Measurements from ENCODE around the gene ANKRD34A. TPM values are rescaled to one million over a fixed set of nuclear protein-coding genes. Genes with fewer than 3 reads are reported as not detected.

Gene ANKRD34A
- polyA plus RNA-seq (2013, experiment 1 of 2): 0.10 TPM
- 0.10 TPM for polyA plus RNA-seq (2013, experiment 2 of 2)

DNA sequence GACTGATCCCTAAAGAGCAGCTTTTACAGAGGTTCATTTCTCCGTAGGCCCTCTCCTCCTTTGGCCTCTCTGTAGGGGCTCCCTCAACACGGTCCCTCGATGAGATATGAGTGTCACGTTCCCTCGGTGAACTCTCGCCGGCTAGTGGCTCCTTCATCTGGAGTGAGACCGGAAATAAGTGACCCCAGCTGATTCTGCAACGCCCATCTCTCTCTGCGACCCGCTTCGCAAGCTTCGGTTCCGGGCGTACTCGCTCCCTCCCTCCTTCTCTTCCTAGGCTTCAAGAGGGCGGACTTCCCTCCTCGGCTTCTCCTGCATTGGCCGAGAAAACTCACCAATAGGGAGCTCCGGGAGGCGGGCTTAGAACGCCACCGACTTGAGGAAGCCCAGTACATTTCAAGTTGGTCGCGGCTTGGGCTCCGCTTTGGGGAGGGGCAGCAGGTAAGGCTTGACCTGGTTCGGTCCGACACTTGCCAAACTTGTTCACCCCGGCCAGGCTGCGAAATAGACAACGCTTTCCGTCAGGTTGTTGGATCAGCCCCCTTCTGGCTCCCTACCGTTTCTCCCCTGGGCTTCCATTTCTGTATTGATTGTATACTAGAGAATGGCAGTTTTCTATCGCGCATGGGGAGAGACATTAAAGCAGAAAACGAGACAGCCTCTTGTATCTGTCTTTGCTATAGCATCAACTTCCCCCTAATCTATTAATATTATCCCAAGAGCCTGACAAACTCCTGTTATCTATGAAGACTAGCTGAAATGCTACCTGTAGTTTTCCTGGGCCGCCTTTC is at the start of gene ANKRD34A, which contains the start of gene POLR3GL:
ANKRD34A (minus strand) TSS at position 248 of the 791 bp plus-strand sequence. CDS start 2,816 bp downstream, outside the sequence.
POLR3GL (plus strand) TSS at position 363 of the 791 bp plus-strand sequence. CDS start 10,176 bp downstream, outside the sequence.
- peak; percentile 83 for DNase-seq (ENCODE audit: low spot score)

DNA sequence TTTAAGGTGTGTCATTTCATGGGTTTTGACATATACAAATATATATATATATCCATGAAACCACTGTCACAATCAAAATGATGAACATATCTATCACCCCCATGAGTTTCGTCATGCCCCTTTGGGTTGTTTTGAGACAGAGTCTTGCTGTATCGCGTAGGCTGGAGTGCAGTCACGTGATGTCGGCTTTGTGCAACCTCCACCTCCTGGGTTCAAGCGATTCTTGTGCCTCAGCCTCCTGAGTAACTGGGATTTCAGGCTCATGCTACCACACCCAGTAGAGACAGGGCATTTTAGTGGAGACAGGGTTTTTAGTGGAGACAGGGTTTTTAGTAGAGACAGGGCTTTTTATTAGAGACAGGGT is 49.2 kb upstream of the ANKRD34A start:
- no CpG with 5 or more reads among the region's 6 CpGs for WGBS, 2 donors (ENCODE audit: extremely low coverage in 2 of 2, insufficient read length in 2 of 2, insufficient replicate concordance in 1 of 2)

More for the DNA sequence above, at the start of gene ANKRD34A, which contains the start of gene POLR3GL:
- Histone ChIP-seq H3K79me1 (ENCODE audit: low read depth, low read length) (no peaks in the 10 kb centered on the region), H3K9ac (ENCODE audit: low read depth, low read length, poor library complexity) (peak within 1 kb of the TSS; percentile 13), H2BK15ac (ENCODE audit: low read length) (no peak within 1 kb of the TSS), H4K8ac (ENCODE audit: low read depth, low read length) (no peak within 1 kb of the TSS), H3K27ac (replicated peaks; ENCODE audit: low read length) (no peak within 1 kb of the TSS), H3K4ac (ENCODE audit: low read length) (no peak within 1 kb of the TSS), H3K9me3 (replicated peaks in 1 of 2; ENCODE audit: control insufficient read depth in 2 of 2, insufficient read depth in 1 of 2, low read depth in 1 of 2, low read length in 2 of 2) (peaks cover 6 to 10% of the 10 kb centered on the region in 2 donors), H3K4me1 (ENCODE audit: control insufficient read depth in 2 of 2, insufficient read depth in 1 of 2, low read depth in 1 of 2, low read length in 2 of 2) (peaks cover 13 to 36% of the 10 kb centered on the region in 2 donors), H3K18ac (ENCODE audit: low read length) (peak within 1 kb of the TSS; percentile 34), H4K91ac (ENCODE audit: low read depth, low read length, poor library complexity) (no peak within 1 kb of the TSS), H3K4me3 (ENCODE audit: low read length in 2 of 2) (peak within 1 kb of the TSS; percentile 86 to 95), H3K14ac (ENCODE audit: low read length) (no peak within 1 kb of the TSS), H2AFZ (ENCODE audit: low read length) (peak within 1 kb of the TSS; percentile 99), H3K23ac (ENCODE audit: low read depth, low read length, poor library complexity) (no peak within 1 kb of the TSS), H2BK5ac (ENCODE audit: low read length) (no peak within 1 kb of the TSS), H2BK12ac (ENCODE audit: low read length) (no peak within 1 kb of the TSS), H3K4me2 (ENCODE audit: insufficient read depth, low read length, poor library complexity, severe bottlenecking) (peak within 1 kb of the TSS; percentile 72), H3K27me3 (ENCODE audit: control insufficient read depth in 3 of 3, insufficient read depth in 3 of 3, low read depth in 1 of 3, low read length in 3 of 3) (peaks cover 0 to 40% (median 16%) of the 10 kb centered on the region in 3 experiments), H2AK5ac (ENCODE audit: low read depth, low read length) (no peak within 1 kb of the TSS), H2BK120ac (ENCODE audit: low read depth, low read length) (no peak within 1 kb of the TSS), H3K36me3 (replicated peaks in 1 of 2; ENCODE audit: control insufficient read depth in 2 of 2, insufficient read depth in 2 of 2, low read length in 2 of 2) (no peaks in the 10 kb centered on the region)
- WGBS, 2 donors (ENCODE audit: extremely low coverage in 2 of 2, insufficient read length in 2 of 2, insufficient replicate concordance in 1 of 2): no CpG with 5 or more reads among the region's 37 CpGs

DNA sequence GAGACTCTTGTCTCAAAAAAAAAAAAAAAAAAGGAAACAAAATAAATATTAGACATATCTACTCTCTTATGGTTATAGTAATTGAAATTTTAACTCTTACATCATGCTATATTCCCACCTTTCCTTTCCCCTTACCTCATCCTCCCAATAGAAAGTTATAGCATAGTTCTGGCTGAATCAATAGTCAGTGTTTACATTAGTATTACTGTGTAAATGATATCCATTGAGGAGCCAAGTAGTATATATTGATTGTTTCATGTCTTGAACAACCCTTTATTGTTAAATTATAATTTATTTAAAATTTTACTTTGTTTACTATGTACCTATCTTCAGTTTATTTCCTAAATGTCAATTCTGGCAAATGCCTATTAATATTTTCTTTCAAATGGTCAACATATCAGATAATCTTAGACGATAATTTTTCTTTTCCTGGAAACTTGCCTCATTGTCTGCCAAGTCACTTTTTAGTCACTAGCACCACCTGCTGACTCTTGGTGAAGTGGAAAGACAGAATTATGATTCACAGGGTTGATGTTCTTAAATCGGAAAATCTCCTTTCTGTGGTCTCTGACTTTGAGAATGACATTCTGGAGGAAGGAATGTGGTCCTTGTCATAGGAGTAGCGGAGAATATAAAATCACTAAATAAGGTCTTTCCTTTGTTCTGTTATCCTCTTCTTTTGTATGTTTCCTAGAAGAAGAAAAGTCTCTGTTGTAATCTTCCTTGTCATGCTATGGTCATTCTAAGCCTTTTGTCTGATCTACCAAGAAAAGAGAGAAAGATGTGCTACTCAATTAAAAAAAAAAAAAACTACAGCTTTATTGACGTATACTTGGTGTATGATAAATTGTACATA is 48.6 kb upstream of the ANKRD34A start:
- Histone ChIP-seq H3K36me3 (replicated peaks in 1 of 2; ENCODE audit: control insufficient read depth in 2 of 2, insufficient read depth in 2 of 2, low read length in 2 of 2) (no peaks in the 10 kb centered on the region), H3K4me3 (ENCODE audit: low read length in 2 of 2) (no peak overlapping the region), H2BK12ac (ENCODE audit: low read length) (no peak overlapping the region), H4K91ac (ENCODE audit: low read depth, low read length, poor library complexity) (no peak overlapping the region), H3K23ac (ENCODE audit: low read depth, low read length, poor library complexity) (no peak overlapping the region), H3K14ac (ENCODE audit: low read length) (no peak overlapping the region), H3K4me1 (ENCODE audit: control insufficient read depth in 2 of 2, insufficient read depth in 1 of 2, low read depth in 1 of 2, low read length in 2 of 2) (no peaks in the 10 kb centered on the region), H4K8ac (ENCODE audit: low read depth, low read length) (no peak overlapping the region), H3K18ac (ENCODE audit: low read length) (no peak overlapping the region), H3K9me3 (replicated peaks in 1 of 2; ENCODE audit: control insufficient read depth in 2 of 2, insufficient read depth in 1 of 2, low read depth in 1 of 2, low read length in 2 of 2) (peaks cover 0 to under 1% of the 10 kb centered on the region in 2 donors), H3K9ac (ENCODE audit: low read depth, low read length, poor library complexity) (no peak overlapping the region), H2BK5ac (ENCODE audit: low read length) (no peak overlapping the region), H3K27ac (replicated peaks; ENCODE audit: low read length) (no peak overlapping the region), H2AFZ (ENCODE audit: low read length) (peak overlapping the region; percentile 35), H3K4ac (ENCODE audit: low read length) (no peak overlapping the region), H3K79me1 (ENCODE audit: low read depth, low read length) (no peaks in the 10 kb centered on the region), H2BK15ac (ENCODE audit: low read length) (no peak overlapping the region), H3K27me3 (ENCODE audit: control insufficient read depth in 3 of 3, insufficient read depth in 3 of 3, low read depth in 1 of 3, low read length in 3 of 3) (peaks cover 0 to 27% (median 2%) of the 10 kb centered on the region in 3 experiments), H2BK120ac (ENCODE audit: low read depth, low read length) (no peak overlapping the region), H2AK5ac (ENCODE audit: low read depth, low read length) (no peak overlapping the region), H3K4me2 (ENCODE audit: insufficient read depth, low read length, poor library complexity, severe bottlenecking) (no peak overlapping the region)
- WGBS, 2 donors (ENCODE audit: extremely low coverage in 2 of 2, insufficient read length in 2 of 2, insufficient replicate concordance in 1 of 2): no CpG with 5 or more reads among the region's 4 CpGs
- DNase-seq (ENCODE audit: low spot score): peak; percentile 56

More for the DNA sequence above, 49.2 kb upstream of the ANKRD34A start:
- Histone ChIP-seq H3K36me3 (replicated peaks in 1 of 2; ENCODE audit: control insufficient read depth in 2 of 2, insufficient read depth in 2 of 2, low read length in 2 of 2) (no peaks in the 10 kb centered on the region), H3K27ac (replicated peaks; ENCODE audit: low read length) (no peak overlapping the region), H2BK120ac (ENCODE audit: low read depth, low read length) (no peak overlapping the region), H2BK15ac (ENCODE audit: low read length) (no peak overlapping the region), H3K4me2 (ENCODE audit: insufficient read depth, low read length, poor library complexity, severe bottlenecking) (no peak overlapping the region), H4K91ac (ENCODE audit: low read depth, low read length, poor library complexity) (no peak overlapping the region), H3K4me3 (ENCODE audit: low read length in 2 of 2) (no peak overlapping the region), H3K4ac (ENCODE audit: low read length) (no peak overlapping the region), H2AFZ (ENCODE audit: low read length) (no peak overlapping the region), H3K9me3 (replicated peaks in 1 of 2; ENCODE audit: control insufficient read depth in 2 of 2, insufficient read depth in 1 of 2, low read depth in 1 of 2, low read length in 2 of 2) (peaks cover 2 to 6% of the 10 kb centered on the region in 2 donors), H3K9ac (ENCODE audit: low read depth, low read length, poor library complexity) (no peak overlapping the region), H3K79me1 (ENCODE audit: low read depth, low read length) (no peaks in the 10 kb centered on the region), H2BK5ac (ENCODE audit: low read length) (no peak overlapping the region), H3K14ac (ENCODE audit: low read length) (no peak overlapping the region), H2AK5ac (ENCODE audit: low read depth, low read length) (no peak overlapping the region), H3K18ac (ENCODE audit: low read length) (no peak overlapping the region), H3K4me1 (ENCODE audit: control insufficient read depth in 2 of 2, insufficient read depth in 1 of 2, low read depth in 1 of 2, low read length in 2 of 2) (no peaks in the 10 kb centered on the region), H2BK12ac (ENCODE audit: low read length) (no peak overlapping the region), H3K23ac (ENCODE audit: low read depth, low read length, poor library complexity) (no peak overlapping the region), H3K27me3 (ENCODE audit: control insufficient read depth in 3 of 3, insufficient read depth in 3 of 3, low read depth in 1 of 3, low read length in 3 of 3) (peaks cover 0 to 33% (median 7%) of the 10 kb centered on the region in 3 experiments), H4K8ac (ENCODE audit: low read depth, low read length) (no peak overlapping the region)
- DNase-seq (ENCODE audit: low spot score): no peak

Measured in neuronal stem cell (in vitro differentiated cells).